IMR-90 (cell line): ENCODE measurements around the gene DDX4. TPM values are rescaled to one million over a fixed set of nuclear protein-coding genes. Genes with fewer than 3 reads are reported as not detected.

Experiments
- ATAC-seq: fragments of 200-7000 bp; cut with Tn5 transposase; 2 replicates; pipeline ENCODE4 v1.9.1; 2020; ENCODE audit warnings: low read depth, mild to moderate bottlenecking, moderate library complexity
- BruUV-seq: library from RNA; stranded (reverse); fragments of 400-500 nt; replicated peaks from 2 replicates; lab custom pipeline; 2021; lab: Mats Ljungman, UMichigan
- CTCF ChIA-PET: fragments of 300-600 bp; formaldehyde crosslinking; extraction: SDS; loops from one replicate; lab custom pipeline; 2021; ENCODE audit warnings: antibody characterized with exemption; lab: Yijun Ruan, JAX
- POLR2A ChIA-PET: fragments of 300-600 bp; sonication (Branson Sonifier 250); formaldehyde crosslinking; loops from one replicate; lab custom pipeline; 2022; ENCODE audit warnings: antibody characterized with exemption; ENCODE audit not compliant: unreplicated experiment; lab: Charles Lee
- DNase-seq: peaks from one replicate; pipeline ENCODE4 v3.0.0; 2013
- H2AFZ ChIP-seq: replicated peaks from 2 replicates; pipeline ENCODE3; 2013; ENCODE audit warnings: low read length, mild to moderate bottlenecking; ENCODE audit not compliant: poor library complexity
- H2AK5ac ChIP-seq: 2 replicates; pipeline ENCODE4 v1.6.1; 2013; ENCODE audit warnings: low read depth, low read length, inconsistent platforms
- H2AK9ac ChIP-seq: replicated peaks from 2 replicates; pipeline ENCODE3; 2013; ENCODE audit warnings: mild to moderate bottlenecking, low read depth, low read length, moderate library complexity; ENCODE audit not compliant: poor library complexity
- H2BK120ac ChIP-seq: 2 replicates; pipeline ENCODE4 v1.6.1; 2013; ENCODE audit warnings: low read depth, low read length, inconsistent platforms
- H2BK15ac ChIP-seq: 3 replicates; pipeline ENCODE4 v1.6.1; 2013; ENCODE audit warnings: low read depth, low read length, inconsistent platforms
- H2BK20ac ChIP-seq: 2 replicates; pipeline ENCODE4 v1.6.1; 2013; ENCODE audit warnings: low read depth, mild to moderate bottlenecking, inconsistent platforms, low read length, moderate library complexity
- H2BK5ac ChIP-seq: 2 replicates; pipeline ENCODE4 v1.6.1; 2013; ENCODE audit warnings: mild to moderate bottlenecking, low read depth, low read length, inconsistent platforms; ENCODE audit not compliant: poor library complexity, severe bottlenecking
- H3K14ac ChIP-seq: replicated peaks from 2 replicates; pipeline ENCODE4 v1.6.1; 2013; ENCODE audit warnings: low read depth, low read length, inconsistent platforms
- H3K18ac ChIP-seq: 2 replicates; pipeline ENCODE4 v1.6.1; 2013; ENCODE audit warnings: low read depth, low read length, control low read depth
- H3K23ac ChIP-seq: 2 replicates; pipeline ENCODE4 v1.6.1; 2013; ENCODE audit warnings: low read depth, low read length, inconsistent platforms
- H3K27ac ChIP-seq: 2 replicates; pipeline ENCODE4 v1.5.1; 2013; ENCODE audit warnings: mild to moderate bottlenecking, control low read depth, low read length; ENCODE audit not compliant: insufficient read depth
- H3K27me3 ChIP-seq: 2 replicates; pipeline ENCODE4 v1.6.1; 2013; ENCODE audit warnings: low read length; ENCODE audit not compliant: control insufficient read depth, insufficient read depth
- H3K36me3 ChIP-seq: 2 replicates; pipeline ENCODE4 v1.6.1; 2013; ENCODE audit warnings: low read length, mixed read lengths; ENCODE audit not compliant: control insufficient read depth, insufficient read depth
- H3K4ac ChIP-seq: 2 replicates; pipeline ENCODE4 v1.6.1; 2013; ENCODE audit warnings: low read depth, low read length, inconsistent platforms
- H3K4me1 ChIP-seq: 2 replicates; pipeline ENCODE4 v1.6.1; 2013; ENCODE audit warnings: low read length, mixed read lengths; ENCODE audit not compliant: control insufficient read depth, insufficient read depth
- H3K4me2 ChIP-seq: 2 replicates; pipeline ENCODE4 v1.6.1; 2013; ENCODE audit warnings: low read depth, mild to moderate bottlenecking, control low read depth, low read length, moderate library complexity
- H3K4me3 ChIP-seq: 2 replicates; pipeline ENCODE4 v1.5.1; 2013; ENCODE audit warnings: low read depth, mild to moderate bottlenecking, control low read depth, low read length, moderate library complexity; ENCODE audit not compliant: insufficient read depth
- H3K56ac ChIP-seq: 2 replicates; pipeline ENCODE4 v1.6.1; 2013; ENCODE audit warnings: low read length, inconsistent platforms; ENCODE audit not compliant: insufficient read depth; ENCODE audit errors: extremely low read depth
- H3K79me1 ChIP-seq, 2 experiments: 2 replicates each; pipeline ENCODE4 v1.6.1; 2013; ENCODE audit warnings: low read length in 2 of 2, inconsistent platforms in 1 of 2, low read depth in 1 of 2
- H3K9ac ChIP-seq: 2 replicates; pipeline ENCODE4 v1.6.1; 2013; ENCODE audit warnings: low read depth, low read length, control low read depth
- H3K9me1 ChIP-seq: 2 replicates; pipeline ENCODE4 v1.6.1; 2013; ENCODE audit warnings: low read length, inconsistent platforms; ENCODE audit not compliant: insufficient read depth
- H3K9me3 ChIP-seq: 2 replicates; pipeline ENCODE4 v1.6.1; 2013; ENCODE audit warnings: low read length; ENCODE audit not compliant: control insufficient read depth, insufficient read depth
- H4K20me1 ChIP-seq: 2 replicates; pipeline ENCODE4 v1.6.1; 2013; ENCODE audit warnings: low read length, inconsistent platforms; ENCODE audit not compliant: insufficient read depth
- H4K5ac ChIP-seq: 2 replicates; pipeline ENCODE4 v1.6.1; 2013; ENCODE audit warnings: mild to moderate bottlenecking, low read depth, low read length, control low read depth
- H4K8ac ChIP-seq, 2 experiments: 2 replicates each; pipeline ENCODE4 v1.6.1; 2013; ENCODE audit warnings: low read depth in 2 of 2, low read length in 2 of 2, control low read depth in 1 of 2, inconsistent platforms in 1 of 2
- H4K91ac ChIP-seq: 2 replicates; pipeline ENCODE4 v1.6.1; 2013; ENCODE audit warnings: low read depth, low read length, inconsistent platforms; ENCODE audit not compliant: insufficient read depth
- FOS ChIP-seq: fragments of 150-350 bp; IDR thresholded peaks from 2 replicates; pipeline ENCODE4 v1.6.1; 2016; ENCODE audit warnings: low read depth, low read length
- MAFK ChIP-seq: IDR thresholded peaks from 2 replicates; pipeline ENCODE4 v1.6.1; 2012; ENCODE audit warnings: low read depth, low read length, improper control_type of control experiment
- dilution Hi-C: fragments of 300-500 bp; cut with HindIII; formaldehyde crosslinking; loops from one replicate; pipeline ENCODE4 v1.14.3; 2018; ENCODE audit warnings: low sequenced_read_pairs; ENCODE audit not compliant: unreplicated experiment
- in situ Hi-C: fragments of 300-500 bp; cut with MboI; formaldehyde crosslinking; loops from 3 replicates; pipeline ENCODE4 v1.14.3; 2019; ENCODE audit warnings: low sequenced_read_pairs, inconsistent platforms, mixed read lengths
- intact Hi-C: fragments of 100-400 bp; cut with micrococcal nuclease; formaldehyde crosslinking; loops from 2 replicates; pipeline ENCODE4 v1.10.0; 2022
- polyA plus RNA-seq, 3 experiments: library from polyadenylated mRNA; depleted of rRNA; stranded (reverse); fragments of >200 nt; gene quantifications; 2 replicates each; pipeline ENCODE4 v1.2.3, GENCODE V29; 2012; ENCODE audit warnings: low replicate concordance in 1 of 3
- total RNA-seq: library from RNA; depleted of rRNA; stranded (reverse); fragments of >200 nt; gene quantifications from 2 replicates; pipeline ENCODE4 v1.2.3, GENCODE V29; 2012

The DDX4 gene
- total and polyA plus RNA-seq, 2 of the 4 experiments (the other 2 are of a cell fraction), result not detected

GRCh38 chr5:55816342-55816741 is 78.5 kb downstream of the DDX4 start:
- H2BK15ac ChIP-seq, result no peak overlapping the region
- H3K9me3 ChIP-seq, result no peaks in the 10 kb centered on the region
- dilution Hi-C loops, result no loop called here
- ATAC-seq (peak; percentile 80), DNase-seq (peak; percentile 97)
- no peak overlapping the region for H3K14ac ChIP-seq
- H3K27ac ChIP-seq, result peak overlapping the region; percentile 10; the same call in 1 of the 2 replicates
- H3K4me1 ChIP-seq, result peaks cover 3% of the 10 kb centered on the region; the same call in 1 of the 2 replicates
- H4K8ac ChIP-seq, result no peak overlapping the region
- H3K9me1 ChIP-seq, result no peaks in the 10 kb centered on the region
- no peak overlapping the region for H4K91ac ChIP-seq
- H2BK5ac ChIP-seq, result no peak overlapping the region
- no peak overlapping the region for H4K5ac ChIP-seq
- in situ Hi-C loops, result no loop called here
- H2AFZ ChIP-seq, result no peak overlapping the region
- no peaks in the 10 kb centered on the region for H3K36me3 ChIP-seq
- no peak overlapping the region for H3K4me3 ChIP-seq
- no peak overlapping the region for H3K9ac ChIP-seq
- no peak overlapping the region for H2BK120ac ChIP-seq
- TF ChIP-seq FOS (peak; percentile 77; the same call in 1 of the 2 replicates), MAFK (no peak)
- intact Hi-C loops, result no loop called here
- H3K56ac ChIP-seq, result no peak overlapping the region
- no peaks in the 10 kb centered on the region for H3K79me1 ChIP-seq
- H4K20me1 ChIP-seq, result no peaks in the 10 kb centered on the region
- H3K27me3 ChIP-seq, result peaks cover 10% of the 10 kb centered on the region; the same call in 1 of the 2 replicates
- CTCF ChIA-PET, result interaction anchor here (1.1 kb wide), 1 partner anchor 10 kb away, joined by 5 read pairs; no protein-coding TSS in a partner anchor
- no peak overlapping the region for H2BK20ac ChIP-seq
- no TSS peak for BruUV-seq
- POLR2A ChIA-PET, result no interaction called here
- no peak overlapping the region for H2AK5ac ChIP-seq
- no peak overlapping the region for H3K4me2 ChIP-seq
- H3K23ac ChIP-seq, result no peak overlapping the region
- H2AK9ac ChIP-seq, result no peak overlapping the region
- H3K18ac ChIP-seq, result no peak overlapping the region
- no peak overlapping the region for H3K4ac ChIP-seq
